H1 (cell line): Measurements from ENCODE around the gene ADCY1. TPM values are rescaled to one million over a fixed set of nuclear protein-coding genes. Genes with fewer than 3 reads are reported as not detected.

Experiments used
- HDAC2 ChIP-seq, 2 experiments: fragments of 300-600 bp in 1 of 2; sonication (generic) in 1 of 2; IDR thresholded peaks; 2 replicates each; pipeline ENCODE4 v1.6.1; 2011 to 2012; ENCODE audit warnings: low read depth in 2 of 2, low read length in 2 of 2, mild to moderate bottlenecking in 2 of 2, moderate library complexity in 2 of 2, borderline replicate concordance in 1 of 2, inconsistent platforms in 1 of 2
- polyA plus RNA-seq, 7 experiments: library from polyadenylated mRNA; depleted of rRNA in 3 of 7; stranded (reverse) in 5 of 7; unstranded in 2 of 7; fragments of >200 nt in 5 of 7; fragments of 200-250 nt in 2 of 7; gene quantifications; 1 replicate in 5 of 7; 2 replicates in 1 of 7; 4 replicates in 1 of 7; pipeline versions ENCODE4 v1.2.1 to v1.2.3, GENCODE V29; 2011 to 2013; ENCODE audit warnings: missing spikeins in 2 of 7, mixed read lengths in 2 of 7
- total RNA-seq: library from RNA; stranded (reverse); fragmentation: NEBNext Ultra II Directional; extraction: Animal tissue kit (Norgen Biotek cat#: 25700); gene quantifications from 2 replicates; pipeline ENCODE4 v1.2.1, GENCODE V29; 2021

Gene ADCY1
- total and polyA plus RNA-seq, 2 of the 8 experiments (the other 6 are each of a cell fraction or from before 2014, with no cell fraction given) = 7.9 to 26.9 TPM

DNA sequence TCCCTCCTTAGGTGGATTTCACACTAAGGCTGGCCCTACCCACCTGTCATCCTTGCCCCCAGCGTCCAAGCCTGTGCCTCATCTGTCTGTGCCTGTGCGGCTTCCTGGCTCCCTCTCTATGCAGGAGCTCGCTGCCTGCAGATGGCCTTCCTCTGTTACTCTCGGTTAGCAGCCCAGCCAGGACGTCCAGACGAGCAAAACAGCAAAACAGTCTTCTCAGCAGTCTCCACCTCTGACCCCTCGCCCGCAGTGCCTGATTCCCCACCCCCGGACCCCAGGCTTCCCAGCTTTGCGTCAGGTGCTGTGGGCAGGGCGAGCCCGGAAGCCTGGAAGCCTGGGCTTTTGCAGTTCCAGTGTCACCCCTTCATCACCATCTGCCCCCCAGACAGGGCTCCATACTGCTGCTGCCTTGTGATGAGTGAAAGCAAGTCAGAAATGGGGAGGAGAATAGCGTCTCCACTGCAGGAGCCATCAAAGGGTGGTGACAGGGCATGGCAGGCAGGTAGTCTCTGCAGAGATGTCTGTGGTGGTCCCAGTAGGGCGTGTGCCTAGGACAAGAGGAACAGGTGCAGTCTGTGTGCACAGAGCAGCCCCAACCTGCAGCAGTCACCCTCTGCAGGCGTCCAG is 88.5 kb downstream of the ADCY1 start (continued):
- TF ChIP-seq HDAC2 (IDR thresholded peaks at IDR 0.05; ENCODE audit: borderline replicate concordance in 1 of 2, low read depth in 2 of 2, low read length in 2 of 2) = no peak
